SK-N-SH treated with all-trans-retinoic acid at 6 μM for 48 hours (cell line): ENCODE measurements around the gene BCDIN3D.

Source experiments
- ATAC-seq: fragments of 200-7000 bp; cut with Tn5 transposase; 3 replicates; pipeline ENCODE4 v1.9.1; 2020; ENCODE audit warnings: mild to moderate bottlenecking, moderate library complexity
- ARNTL ChIP-seq: fragments of 450-650 bp; formaldehyde crosslinking; IDR thresholded peaks from 2 replicates; pipeline ENCODE4 v1.5.0; 2020; ENCODE audit warnings: low read depth, mild to moderate bottlenecking, moderate library complexity, borderline replicate concordance
- ESRRG ChIP-seq: fragments of 250-450 bp; sonication (Bioruptor Pico); IDR thresholded peaks from 2 replicates; pipeline ENCODE4 v1.6.1; 2021; ENCODE audit warnings: mild to moderate bottlenecking
- GLIS3 ChIP-seq: fragments of 250-450 bp; sonication (Bioruptor Pico); IDR thresholded peaks from 2 replicates; pipeline ENCODE4 v1.5.0; 2020; ENCODE audit warnings: mild to moderate bottlenecking, moderate library complexity
- ISL1 ChIP-seq: fragments of 250-450 bp; sonication (Bioruptor Pico); IDR thresholded peaks from 2 replicates; pipeline ENCODE4 v2.1.2; 2022; ENCODE audit warnings: mild to moderate bottlenecking, moderate library complexity
- OSR1 ChIP-seq: fragments of 250-450 bp; sonication (Bioruptor Pico); IDR thresholded peaks from 2 replicates; pipeline ENCODE4 v1.8.0; 2022; ENCODE audit warnings: moderate library complexity, mild to moderate bottlenecking, inconsistent platforms
- PPARA ChIP-seq: fragments of 250-450 bp; sonication (Bioruptor Pico); IDR thresholded peaks from 2 replicates; pipeline ENCODE4 v1.5.0; 2020; ENCODE audit warnings: mild to moderate bottlenecking, borderline replicate concordance
- RARB ChIP-seq: fragments of 250-450 bp; sonication (Bioruptor Pico); IDR thresholded peaks from 2 replicates; pipeline ENCODE4 v1.8.0; 2021; ENCODE audit warnings: mild to moderate bottlenecking, moderate library complexity
- SNAI2 ChIP-seq: fragments of 250-450 bp; sonication (Bioruptor Pico); IDR thresholded peaks from 2 replicates; pipeline ENCODE4 v1.5.0; 2020; ENCODE audit warnings: mild to moderate bottlenecking, moderate library complexity
- TCF4 ChIP-seq: fragments of 250-450 bp; sonication (Bioruptor Pico); IDR thresholded peaks from 2 replicates; pipeline ENCODE4 v1.8.0; 2021; ENCODE audit warnings: mild to moderate bottlenecking, moderate library complexity, borderline replicate concordance
- TOX ChIP-seq: fragments of 250-450 bp; sonication (Bioruptor Pico); IDR thresholded peaks from 2 replicates; pipeline ENCODE4 v1.8.0; 2021; ENCODE audit warnings: mild to moderate bottlenecking, moderate library complexity, borderline replicate concordance
- ZC3H10 ChIP-seq: fragments of 250-450 bp; sonication (Bioruptor Pico); IDR thresholded peaks from 2 replicates; pipeline ENCODE4 v1.5.1; 2021; ENCODE audit warnings: mild to moderate bottlenecking, moderate library complexity
- ZFP3 ChIP-seq: fragments of 250-450 bp; sonication (Bioruptor Pico); IDR thresholded peaks from 2 replicates; pipeline ENCODE4 v1.5.0; 2020; ENCODE audit warnings: mild to moderate bottlenecking, moderate library complexity
- ZFP30 ChIP-seq: fragments of 450-650 bp; formaldehyde crosslinking; IDR thresholded peaks from 2 replicates; pipeline ENCODE4 v1.5.0; 2022; ENCODE audit warnings: mild to moderate bottlenecking, moderate library complexity
- ZNF565 ChIP-seq: fragments of 450-650 bp; formaldehyde crosslinking; conservative IDR thresholded peaks from 2 replicates; pipeline ENCODE4 v1.5.0; 2020; ENCODE audit warnings: low read depth, mild to moderate bottlenecking, moderate library complexity
- ZNF70 ChIP-seq: fragments of 450-650 bp; formaldehyde crosslinking; IDR thresholded peaks from 2 replicates; pipeline ENCODE4 v1.5.0; 2020; ENCODE audit warnings: mild to moderate bottlenecking, moderate library complexity
- ZNF8 ChIP-seq: fragments of 450-650 bp; formaldehyde crosslinking; IDR thresholded peaks from 2 replicates; pipeline ENCODE4 v1.5.0; 2020; ENCODE audit warnings: mild to moderate bottlenecking, moderate library complexity
- TF ChIP-seq, protein P1 (sequence below): fragments of 250-450 bp; sonication (Bioruptor Pico); IDR thresholded peaks from 2 replicates; pipeline ENCODE4 v1.8.0; 2020; ENCODE audit warnings: mild to moderate bottlenecking, moderate library complexity, borderline replicate concordance
- TF ChIP-seq, protein P2 (sequence below): fragments of 250-450 bp; sonication (Bioruptor Pico); IDR thresholded peaks from 2 replicates; pipeline ENCODE4 v1.5.1; 2020; ENCODE audit warnings: low read depth, mild to moderate bottlenecking, moderate library complexity
- TF ChIP-seq, protein P3 (sequence below): fragments of 250-450 bp; sonication (Bioruptor Pico); IDR thresholded peaks from 2 replicates; pipeline ENCODE4 v1.5.0; 2020; ENCODE audit warnings: mild to moderate bottlenecking, moderate library complexity
- TF ChIP-seq, protein P4 (sequence below): fragments of 250-450 bp; sonication (Bioruptor Pico); IDR thresholded peaks from 2 replicates; pipeline ENCODE4 v1.5.1; 2021; ENCODE audit warnings: mild to moderate bottlenecking, moderate library complexity
- TF ChIP-seq, protein P5 (sequence below): fragments of 250-450 bp; sonication (Bioruptor Pico); IDR thresholded peaks from 2 replicates; pipeline ENCODE4 v1.8.0; 2021; ENCODE audit warnings: low read depth, mild to moderate bottlenecking, moderate library complexity, borderline replicate concordance

The BCDIN3D gene

DNA sequence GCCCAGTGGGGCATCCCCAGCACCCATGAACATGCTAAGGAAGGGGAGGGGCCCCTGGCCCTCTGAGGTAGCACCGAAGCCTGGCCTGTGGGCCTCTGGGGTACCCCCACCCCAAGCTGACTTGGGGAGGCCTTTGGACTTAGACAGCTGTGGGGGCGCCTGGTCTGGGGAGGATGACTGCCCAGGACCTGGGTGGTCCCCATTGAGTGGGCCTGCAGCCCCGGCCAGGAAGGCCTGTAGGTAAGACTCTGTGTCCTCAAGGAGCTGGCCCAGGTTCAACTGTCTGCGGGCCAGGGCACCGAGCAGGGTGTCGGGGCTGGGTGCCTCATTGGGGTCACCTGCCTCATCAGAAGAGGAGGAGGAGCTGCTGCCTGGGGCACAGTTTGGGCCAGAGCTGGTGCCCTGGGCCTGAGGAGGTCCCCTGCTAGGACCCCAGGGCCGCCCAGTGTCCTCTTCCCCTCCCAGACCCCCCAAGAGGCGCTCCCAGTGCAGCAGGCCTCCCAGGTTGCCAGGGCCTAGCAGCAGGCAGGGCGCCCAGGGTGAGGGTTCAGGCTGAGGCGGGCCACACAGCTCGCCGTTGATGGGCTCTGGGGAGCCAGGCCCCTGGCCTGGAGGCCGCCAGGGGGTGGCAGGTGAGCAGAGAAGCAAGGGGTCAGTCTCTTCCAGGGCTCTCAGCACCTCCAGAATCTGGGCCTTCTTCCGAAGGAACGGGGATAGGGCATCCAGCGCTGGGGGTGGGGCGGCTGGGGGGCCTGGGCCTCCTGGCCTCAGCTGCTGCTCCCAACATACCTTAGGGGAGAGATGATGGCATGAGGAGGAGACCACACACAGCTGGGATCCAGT lies 46.1 kb downstream of the BCDIN3D start:
- TF ChIP-seq TCF4 (CRISPR knock-in tag) = no peak
- no peak for ATAC-seq

DNA sequence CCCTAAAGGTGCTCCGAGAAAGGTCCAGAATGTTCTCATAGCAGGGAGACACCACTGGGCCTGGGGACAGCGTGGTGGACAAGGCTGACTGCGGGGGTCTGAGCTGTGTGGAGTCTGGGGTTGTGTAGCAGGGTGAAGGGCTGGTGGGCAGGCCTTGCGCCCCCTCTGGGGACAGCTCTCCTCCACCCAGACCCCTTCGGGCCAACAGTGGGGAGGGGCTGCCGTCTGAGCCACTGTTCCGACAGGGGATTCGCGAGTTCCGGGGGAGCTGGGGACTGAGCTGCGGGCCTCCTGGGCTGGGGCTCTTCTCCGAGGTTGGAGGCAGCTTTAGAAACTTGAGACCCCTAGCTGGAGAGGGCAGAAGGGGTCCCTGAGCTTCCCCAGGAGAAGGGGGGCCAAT lies 46.8 kb downstream of the BCDIN3D start:
- no peak for TF ChIP-seq ESRRG (CRISPR knock-in tag)
- TF ChIP-seq ZNF70 = no peak
- no peak for TF ChIP-seq PPARA (CRISPR knock-in tag)
- TF ChIP-seq RARB (CRISPR knock-in tag) = no peak
- TF ChIP-seq, protein P1, sequence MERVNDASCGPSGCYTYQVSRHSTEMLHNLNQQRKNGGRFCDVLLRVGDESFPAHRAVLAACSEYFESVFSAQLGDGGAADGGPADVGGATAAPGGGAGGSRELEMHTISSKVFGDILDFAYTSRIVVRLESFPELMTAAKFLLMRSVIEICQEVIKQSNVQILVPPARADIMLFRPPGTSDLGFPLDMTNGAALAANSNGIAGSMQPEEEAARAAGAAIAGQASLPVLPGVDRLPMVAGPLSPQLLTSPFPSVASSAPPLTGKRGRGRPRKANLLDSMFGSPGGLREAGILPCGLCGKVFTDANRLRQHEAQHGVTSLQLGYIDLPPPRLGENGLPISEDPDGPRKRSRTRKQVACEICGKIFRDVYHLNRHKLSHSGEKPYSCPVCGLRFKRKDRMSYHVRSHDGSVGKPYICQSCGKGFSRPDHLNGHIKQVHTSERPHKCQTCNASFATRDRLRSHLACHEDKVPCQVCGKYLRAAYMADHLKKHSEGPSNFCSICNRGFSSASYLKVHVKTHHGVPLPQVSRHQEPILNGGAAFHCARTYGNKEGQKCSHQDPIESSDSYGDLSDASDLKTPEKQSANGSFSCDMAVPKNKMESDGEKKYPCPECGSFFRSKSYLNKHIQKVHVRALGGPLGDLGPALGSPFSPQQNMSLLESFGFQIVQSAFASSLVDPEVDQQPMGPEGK (CRISPR knock-in tag) = no peak
- no peak for TF ChIP-seq TCF4 (CRISPR knock-in tag)
- TF ChIP-seq ZNF8 (CRISPR knock-in tag) = no peak
- no peak for TF ChIP-seq TOX (CRISPR knock-in tag)
- TF ChIP-seq ZNF565 = no peak
- TF ChIP-seq, protein P2, sequence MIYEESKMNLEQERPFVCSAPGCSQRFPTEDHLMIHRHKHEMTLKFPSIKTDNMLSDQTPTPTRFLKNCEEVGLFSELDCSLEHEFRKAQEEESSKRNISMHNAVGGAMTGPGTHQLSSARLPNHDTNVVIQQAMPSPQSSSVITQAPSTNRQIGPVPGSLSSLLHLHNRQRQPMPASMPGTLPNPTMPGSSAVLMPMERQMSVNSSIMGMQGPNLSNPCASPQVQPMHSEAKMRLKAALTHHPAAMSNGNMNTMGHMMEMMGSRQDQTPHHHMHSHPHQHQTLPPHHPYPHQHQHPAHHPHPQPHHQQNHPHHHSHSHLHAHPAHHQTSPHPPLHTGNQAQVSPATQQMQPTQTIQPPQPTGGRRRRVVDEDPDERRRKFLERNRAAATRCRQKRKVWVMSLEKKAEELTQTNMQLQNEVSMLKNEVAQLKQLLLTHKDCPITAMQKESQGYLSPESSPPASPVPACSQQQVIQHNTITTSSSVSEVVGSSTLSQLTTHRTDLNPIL = no peak
- no peak for TF ChIP-seq OSR1 (CRISPR knock-in tag)
- no peak for TF ChIP-seq SNAI2 (CRISPR knock-in tag)
- TF ChIP-seq ISL1 = no peak
- TF ChIP-seq, protein P3, sequence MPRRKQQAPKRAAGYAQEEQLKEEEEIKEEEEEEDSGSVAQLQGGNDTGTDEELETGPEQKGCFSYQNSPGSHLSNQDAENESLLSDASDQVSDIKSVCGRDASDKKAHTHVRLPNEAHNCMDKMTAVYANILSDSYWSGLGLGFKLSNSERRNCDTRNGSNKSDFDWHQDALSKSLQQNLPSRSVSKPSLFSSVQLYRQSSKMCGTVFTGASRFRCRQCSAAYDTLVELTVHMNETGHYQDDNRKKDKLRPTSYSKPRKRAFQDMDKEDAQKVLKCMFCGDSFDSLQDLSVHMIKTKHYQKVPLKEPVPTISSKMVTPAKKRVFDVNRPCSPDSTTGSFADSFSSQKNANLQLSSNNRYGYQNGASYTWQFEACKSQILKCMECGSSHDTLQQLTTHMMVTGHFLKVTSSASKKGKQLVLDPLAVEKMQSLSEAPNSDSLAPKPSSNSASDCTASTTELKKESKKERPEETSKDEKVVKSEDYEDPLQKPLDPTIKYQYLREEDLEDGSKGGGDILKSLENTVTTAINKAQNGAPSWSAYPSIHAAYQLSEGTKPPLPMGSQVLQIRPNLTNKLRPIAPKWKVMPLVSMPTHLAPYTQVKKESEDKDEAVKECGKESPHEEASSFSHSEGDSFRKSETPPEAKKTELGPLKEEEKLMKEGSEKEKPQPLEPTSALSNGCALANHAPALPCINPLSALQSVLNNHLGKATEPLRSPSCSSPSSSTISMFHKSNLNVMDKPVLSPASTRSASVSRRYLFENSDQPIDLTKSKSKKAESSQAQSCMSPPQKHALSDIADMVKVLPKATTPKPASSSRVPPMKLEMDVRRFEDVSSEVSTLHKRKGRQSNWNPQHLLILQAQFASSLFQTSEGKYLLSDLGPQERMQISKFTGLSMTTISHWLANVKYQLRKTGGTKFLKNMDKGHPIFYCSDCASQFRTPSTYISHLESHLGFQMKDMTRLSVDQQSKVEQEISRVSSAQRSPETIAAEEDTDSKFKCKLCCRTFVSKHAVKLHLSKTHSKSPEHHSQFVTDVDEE = no peak
- TF ChIP-seq ZFP30 (CRISPR knock-in tag) = no peak
- TF ChIP-seq, protein P4, sequence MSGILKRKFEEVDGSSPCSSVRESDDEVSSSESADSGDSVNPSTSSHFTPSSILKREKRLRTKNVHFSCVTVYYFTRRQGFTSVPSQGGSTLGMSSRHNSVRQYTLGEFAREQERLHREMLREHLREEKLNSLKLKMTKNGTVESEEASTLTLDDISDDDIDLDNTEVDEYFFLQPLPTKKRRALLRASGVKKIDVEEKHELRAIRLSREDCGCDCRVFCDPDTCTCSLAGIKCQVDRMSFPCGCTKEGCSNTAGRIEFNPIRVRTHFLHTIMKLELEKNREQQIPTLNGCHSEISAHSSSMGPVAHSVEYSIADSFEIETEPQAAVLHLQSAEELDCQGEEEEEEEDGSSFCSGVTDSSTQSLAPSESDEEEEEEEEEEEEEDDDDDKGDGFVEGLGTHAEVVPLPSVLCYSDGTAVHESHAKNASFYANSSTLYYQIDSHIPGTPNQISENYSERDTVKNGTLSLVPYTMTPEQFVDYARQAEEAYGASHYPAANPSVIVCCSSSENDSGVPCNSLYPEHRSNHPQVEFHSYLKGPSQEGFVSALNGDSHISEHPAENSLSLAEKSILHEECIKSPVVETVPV = no peak
- TF ChIP-seq ARNTL = no peak
- TF ChIP-seq, protein P5, sequence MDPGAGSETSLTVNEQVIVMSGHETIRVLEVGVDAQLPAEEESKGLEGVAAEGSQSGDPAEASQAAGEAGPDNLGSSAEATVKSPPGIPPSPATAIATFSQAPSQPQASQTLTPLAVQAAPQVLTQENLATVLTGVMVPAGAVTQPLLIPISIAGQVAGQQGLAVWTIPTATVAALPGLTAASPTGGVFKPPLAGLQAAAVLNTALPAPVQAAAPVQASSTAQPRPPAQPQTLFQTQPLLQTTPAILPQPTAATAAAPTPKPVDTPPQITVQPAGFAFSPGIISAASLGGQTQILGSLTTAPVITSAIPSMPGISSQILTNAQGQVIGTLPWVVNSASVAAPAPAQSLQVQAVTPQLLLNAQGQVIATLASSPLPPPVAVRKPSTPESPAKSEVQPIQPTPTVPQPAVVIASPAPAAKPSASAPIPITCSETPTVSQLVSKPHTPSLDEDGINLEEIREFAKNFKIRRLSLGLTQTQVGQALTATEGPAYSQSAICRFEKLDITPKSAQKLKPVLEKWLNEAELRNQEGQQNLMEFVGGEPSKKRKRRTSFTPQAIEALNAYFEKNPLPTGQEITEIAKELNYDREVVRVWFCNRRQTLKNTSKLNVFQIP = no peak
- no peak for TF ChIP-seq GLIS3
- no peak for ATAC-seq

DNA sequence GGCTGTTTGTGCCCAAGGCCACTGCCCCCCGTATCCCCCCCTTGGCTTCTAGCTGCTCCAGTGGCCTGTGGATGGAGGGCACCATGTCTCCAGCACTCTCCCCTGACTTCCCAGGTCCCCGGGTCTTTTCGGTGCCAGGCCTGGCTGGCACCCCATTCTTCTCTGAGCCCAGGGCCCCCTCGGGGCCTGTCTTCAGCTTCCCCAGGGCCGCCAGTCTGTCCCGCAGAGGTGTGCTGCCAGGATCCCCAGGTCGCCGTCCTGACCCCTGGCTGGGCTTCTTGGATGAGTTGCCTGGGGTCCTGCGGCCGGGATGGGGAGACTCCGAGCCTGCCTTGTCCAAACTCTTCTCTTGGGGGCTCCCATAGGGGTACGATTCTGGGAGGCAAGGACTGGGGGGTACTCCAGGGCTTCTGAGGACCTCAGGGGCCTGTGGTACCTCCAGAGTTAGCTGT lies 47.2 kb downstream of the BCDIN3D start:
- no peak for ATAC-seq
- TF ChIP-seq ZNF70 = no peak
- TF ChIP-seq, protein P5 = no peak
- TF ChIP-seq TOX (CRISPR knock-in tag) = no peak
- no peak for TF ChIP-seq ZFP3 (CRISPR knock-in tag)
- TF ChIP-seq ISL1 = no peak
- TF ChIP-seq ESRRG (CRISPR knock-in tag) = no peak
- TF ChIP-seq TCF4 (CRISPR knock-in tag) = no peak
- TF ChIP-seq, protein P1 (CRISPR knock-in tag) = no peak
- TF ChIP-seq ZC3H10 (CRISPR knock-in tag) = no peak
- TF ChIP-seq GLIS3 = no peak
- TF ChIP-seq, protein P4 = no peak
- no peak for TF ChIP-seq ZNF565
- TF ChIP-seq OSR1 (CRISPR knock-in tag) = no peak
- TF ChIP-seq SNAI2 (CRISPR knock-in tag) = no peak
- TF ChIP-seq, all 23 proteins: peak for 0
